Calu3 (cell line): Measurements from ENCODE around the gene C5orf15. TPM values are rescaled to one million over a fixed set of nuclear protein-coding genes. Genes with fewer than 3 reads are reported as not detected.
"Not testable (repeated sequence)": the region's sequence is repeated elsewhere in the genome, so short reads cannot be mapped to it uniquely, and the experiment has no call there.

ENCODE experiments used
- BruUV-seq: library from RNA; stranded (reverse); fragments of 400-500 nt; replicated peaks from 2 replicates; lab custom pipeline; 2021; lab: Mats Ljungman, UMichigan
- CTCF ChIA-PET: fragments of 300-600 bp; sonication (Branson Sonifier 250); formaldehyde crosslinking; loops from one replicate; lab custom pipeline; 2022; ENCODE audit warnings: antibody characterized with exemption; lab: Charles Lee
- DNase-seq: peaks from one replicate; pipeline ENCODE4 v3.0.0; 2022
- H3K27ac Mint-ChIP-seq: one replicate; pipeline ENCODE4 v1.8.0; 2022; ENCODE audit warnings: mixed read lengths; ENCODE audit not compliant: unreplicated experiment
- H3K27me3 Mint-ChIP-seq: one replicate; pipeline ENCODE4 v1.8.0; 2022; ENCODE audit warnings: mixed read lengths; ENCODE audit not compliant: unreplicated experiment
- H3K36me3 Mint-ChIP-seq: one replicate; pipeline ENCODE4 v1.8.0; 2022; ENCODE audit warnings: mild to moderate bottlenecking, moderate library complexity, mixed read lengths; ENCODE audit not compliant: insufficient read depth, unreplicated experiment
- H3K4me1 Mint-ChIP-seq: one replicate; pipeline ENCODE4 v1.8.0; 2022; ENCODE audit warnings: mild to moderate bottlenecking, low read depth, mixed read lengths; ENCODE audit not compliant: unreplicated experiment
- H3K4me3 Mint-ChIP-seq: one replicate; pipeline ENCODE4 v1.8.0; 2022; ENCODE audit warnings: mild to moderate bottlenecking, low read depth, moderate library complexity, mixed read lengths; ENCODE audit not compliant: unreplicated experiment
- H3K9me3 Mint-ChIP-seq: one replicate; pipeline ENCODE4 v1.8.0; 2022; ENCODE audit warnings: low read depth, mixed read lengths; ENCODE audit not compliant: unreplicated experiment
- CTCF ChIP-seq: fragments of 200-600 bp; IDR thresholded peaks from one replicate; pipeline ENCODE4 v1.8.0; 2022; ENCODE audit warnings: antibody characterized with exemption; ENCODE audit not compliant: unreplicated experiment
- intact Hi-C: fragments of 100-400 bp; cut with micrococcal nuclease; formaldehyde crosslinking; loops from one replicate; pipeline ENCODE4 v1.10.0; 2022; ENCODE audit not compliant: unreplicated experiment
- total RNA-seq: library from RNA; stranded (reverse); gene quantifications from 2 replicates; pipeline ENCODE4 v1.2.3, GENCODE V29; 2022

The C5orf15 gene
- total RNA-seq, 1 experiment from 2014 or later, result 104 TPM

DNA sequence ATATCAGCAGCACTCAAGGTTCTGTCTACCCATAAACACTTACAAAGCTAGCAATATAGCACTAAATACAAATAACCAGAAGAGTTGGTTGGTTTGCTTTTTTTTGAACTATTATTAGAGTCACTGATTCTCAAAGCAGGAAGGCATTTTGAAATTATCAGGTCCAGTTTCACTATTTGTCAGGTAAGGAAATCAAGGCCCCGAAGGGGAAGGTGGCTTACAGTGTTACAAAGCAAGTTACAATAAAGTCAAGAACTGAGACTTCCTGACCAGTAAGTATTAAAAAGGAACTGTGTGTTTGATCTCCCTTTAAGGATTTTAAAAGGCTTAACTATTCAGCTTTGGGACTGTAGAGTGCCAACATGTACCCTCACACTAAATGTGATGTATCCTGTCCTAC lies 10.8 kb downstream of the C5orf15 start:
- CTCF ChIA-PET, result interaction anchor here (1.4 kb wide), 1 partner anchor 12 kb away, joined by 3 read pairs; no protein-coding TSS in a partner anchor
- BruUV-seq, result no TSS peak

GRCh38 chr5:133957080-133957479 lies 11.3 kb downstream of the C5orf15 start:
- Mint-ChIP-seq H3K27me3 (no peaks in the 10 kb centered on the region), H3K27ac (no peak overlapping the region), H3K36me3 (peaks cover 18% of the 10 kb centered on the region), H3K9me3 (no peaks in the 10 kb centered on the region), H3K4me1 (peaks cover under 1% of the 10 kb centered on the region), H3K4me3 (no peak overlapping the region)
- intact Hi-C loops, result no loop called here
- CTCF ChIA-PET, result interaction anchor here (1.4 kb wide), 1 partner anchor 13 kb away, joined by 3 read pairs; no protein-coding TSS in a partner anchor
- no peak for DNase-seq
- no peak for TF ChIP-seq CTCF
- no TSS peak for BruUV-seq

More for the DNA sequence above, 10.8 kb downstream of the C5orf15 start:
- DNase-seq, result no peak
- TF ChIP-seq CTCF, result no peak
- peaks cover 6% of the 10 kb centered on the region for H3K4me1 Mint-ChIP-seq
- no peaks in the 10 kb centered on the region for H3K27me3 Mint-ChIP-seq
- no peak overlapping the region for H3K27ac Mint-ChIP-seq
- intact Hi-C loops, result no loop called here
- H3K36me3 Mint-ChIP-seq, result peaks cover 18% of the 10 kb centered on the region
- H3K9me3 Mint-ChIP-seq, result no peaks in the 10 kb centered on the region
- no peak overlapping the region for H3K4me3 Mint-ChIP-seq

GRCh38 chr5:133956196-133956595 lies 12.2 kb downstream of the C5orf15 start:
- H3K27ac Mint-ChIP-seq, DNase-seq, H3K4me3 Mint-ChIP-seq, CTCF ChIA-PET, H3K27me3 Mint-ChIP-seq, H3K4me1 Mint-ChIP-seq, BruUV-seq, intact Hi-C loops, H3K9me3 Mint-ChIP-seq: not testable (repeated sequence)
- H3K36me3 Mint-ChIP-seq, result peaks cover 18% of the 10 kb centered on the region

GRCh38 chr5:133953568-133954145 lies 14.8 kb downstream of the C5orf15 start:
- H3K27me3 Mint-ChIP-seq, result no peaks in the 10 kb centered on the region
- no peaks in the 10 kb centered on the region for H3K9me3 Mint-ChIP-seq
- no peaks in the 10 kb centered on the region for H3K4me1 Mint-ChIP-seq
- no peak for TF ChIP-seq CTCF
- CTCF ChIA-PET, result interaction anchor here (0.7 kb wide), 1 partner anchor 51 kb away, joined by 8 read pairs; no protein-coding TSS in a partner anchor
- no peak for DNase-seq
- intact Hi-C loops, result no loop called here
- peaks cover 8% of the 10 kb centered on the region for H3K36me3 Mint-ChIP-seq
- no peak overlapping the region for H3K4me3 Mint-ChIP-seq
- no TSS peak for BruUV-seq
- H3K27ac Mint-ChIP-seq, result no peak overlapping the region
